ENCODE results near the gene FAR2. TPM values are rescaled to one million over a fixed set of nuclear protein-coding genes. Genes with fewer than 3 reads are reported as not detected.
"Not testable (repeated sequence)": the region's sequence is repeated elsewhere in the genome, so short reads cannot be mapped to it uniquely, and the experiment has no call there.

FAR2 gene
- total RNA-seq, 2 donors from 2014 or later = 4.9 to 8.2 TPM

- not testable (repeated sequence) for DNase-seq (ENCODE audit: low spot score in 2 of 2); H3K9me3 Mint-ChIP-seq; H3K27ac Mint-ChIP-seq; H3K36me3 Mint-ChIP-seq; ATAC-seq
Measured at GRCh38 chr12:29169978-29170377, 20.9 kb downstream of the FAR2 start.

GRCh38 chr12:29170478-29171084 is 21.5 kb downstream of the FAR2 start:
- not testable (repeated sequence) for H3K9me3 Mint-ChIP-seq; ATAC-seq; H3K27ac Mint-ChIP-seq; DNase-seq (ENCODE audit: low spot score in 2 of 2)
- H3K36me3 Mint-ChIP-seq = peaks cover 4 to 12% of the 10 kb centered on the region in 2 donors

- H3K9me3 Mint-ChIP-seq = no peaks in the 10 kb centered on the region
- H3K27ac Mint-ChIP-seq = no peak overlapping the region
- H3K36me3 Mint-ChIP-seq = peaks cover 4 to 12% of the 10 kb centered on the region in 2 donors
- DNase-seq (ENCODE audit: low spot score in 2 of 2) = no peak
- no peak for ATAC-seq
Measured at GRCh38 chr12:29171421-29172258, 22.6 kb downstream of the FAR2 start.

- Mint-ChIP-seq H3K9me3 (no peaks in the 10 kb centered on the region), H3K27ac (no peak overlapping the region), H3K36me3 (peaks cover 4 to 6% of the 10 kb centered on the region in 2 donors)
- ATAC-seq (no peak), DNase-seq (ENCODE audit: low spot score in 2 of 2) (no peak)
Measured at GRCh38 chr12:29176941-29177340, 27.9 kb downstream of the FAR2 start.

GRCh38 chr12:29182247-29182646 is 33.2 kb downstream of the FAR2 start:
- not testable (repeated sequence) for ATAC-seq; H3K36me3 Mint-ChIP-seq; H3K9me3 Mint-ChIP-seq; DNase-seq (ENCODE audit: low spot score in 2 of 2); H3K27ac Mint-ChIP-seq

GRCh38 chr12:29187756-29188155 is 38.7 kb downstream of the FAR2 start:
- peaks cover 0 to 4% of the 10 kb centered on the region in 2 donors for H3K36me3 Mint-ChIP-seq
- DNase-seq (ENCODE audit: low spot score in 2 of 2) (no peak), ATAC-seq (no peak)
- no peak overlapping the region for H3K27ac Mint-ChIP-seq
- peaks cover 6% of the 10 kb centered on the region in 2 donors for H3K9me3 Mint-ChIP-seq

GRCh38 chr12:29191267-29191850 is 42.3 kb downstream of the FAR2 start:
- Mint-ChIP-seq H3K9me3 (no peaks in the 10 kb centered on the region), H3K27ac (no peak overlapping the region), H3K36me3 (no peaks in the 10 kb centered on the region)
- ATAC-seq = no peak
- no peak for DNase-seq (ENCODE audit: low spot score in 2 of 2)

GRCh38 chr12:29198901-29199300 is 49.8 kb downstream of the FAR2 start:
- Mint-ChIP-seq H3K9me3 (peaks cover 0 to 4% of the 10 kb centered on the region in 2 donors), H3K27ac (no peak overlapping the region), H3K36me3 (peaks cover 0 to 6% of the 10 kb centered on the region in 2 donors)
- ATAC-seq (no peak), DNase-seq (ENCODE audit: low spot score in 2 of 2) (no peak)

- Mint-ChIP-seq H3K36me3 (peaks cover 4 to 6% of the 10 kb centered on the region in 2 donors), H3K27ac (no peak overlapping the region)
Measured at GRCh38 chr12:29200586-29200985, 51.5 kb downstream of the FAR2 start.

GRCh38 chr12:29201296-29201695 is 52.2 kb downstream of the FAR2 start:
- Mint-ChIP-seq H3K9me3 (peaks cover 0 to 9% of the 10 kb centered on the region in 2 donors), H3K36me3 (peaks cover 4 to 6% of the 10 kb centered on the region in 2 donors), H3K27ac (no peak overlapping the region)
- ATAC-seq (no peak), DNase-seq (ENCODE audit: low spot score in 2 of 2) (no peak)

More at GRCh38 chr12:29200586-29200985, 51.5 kb downstream of the FAR2 start:
- no peak for ATAC-seq
- no peak for DNase-seq (ENCODE audit: low spot score in 2 of 2)
- peaks cover 0 to 9% of the 10 kb centered on the region in 2 donors for H3K9me3 Mint-ChIP-seq

GRCh38 chr12:29201746-29202145 is 52.7 kb downstream of the FAR2 start:
- no peak for ATAC-seq

GRCh38 chr12:29204521-29204920 is 55.4 kb downstream of the FAR2 start:
- Mint-ChIP-seq H3K9me3 (peaks cover 0 to 9% of the 10 kb centered on the region in 2 donors), H3K36me3 (peaks cover 4 to 6% of the 10 kb centered on the region in 2 donors), H3K27ac (no peak overlapping the region)
- no peak for ATAC-seq
- DNase-seq (ENCODE audit: low spot score in 2 of 2) = no peak

More at GRCh38 chr12:29201746-29202145, 52.7 kb downstream of the FAR2 start:
- Mint-ChIP-seq H3K27ac (no peak overlapping the region), H3K36me3 (peaks cover 4 to 6% of the 10 kb centered on the region in 2 donors), H3K9me3 (peaks cover 0 to 9% of the 10 kb centered on the region in 2 donors)
- DNase-seq (ENCODE audit: low spot score in 2 of 2) = no peak

GRCh38 chr12:29207120-29207519 is 58.0 kb downstream of the FAR2 start:
- ATAC-seq (no peak), DNase-seq (ENCODE audit: low spot score in 2 of 2) (no peak)
- peaks cover 0 to 5% of the 10 kb centered on the region in 2 donors for H3K9me3 Mint-ChIP-seq
- H3K36me3 Mint-ChIP-seq = peaks cover 4 to 6% of the 10 kb centered on the region in 2 donors
- no peak overlapping the region for H3K27ac Mint-ChIP-seq

GRCh38 chr12:29208060-29208459 is 59.0 kb downstream of the FAR2 start:
- ATAC-seq (no peak), DNase-seq (ENCODE audit: low spot score in 2 of 2) (no peak)
- peaks cover 0 to 4% of the 10 kb centered on the region in 2 donors for H3K36me3 Mint-ChIP-seq
- H3K27ac Mint-ChIP-seq = no peak overlapping the region
- peaks cover 0 to 5% of the 10 kb centered on the region in 2 donors for H3K9me3 Mint-ChIP-seq

- no peak for DNase-seq (ENCODE audit: low spot score in 2 of 2)
- Mint-ChIP-seq H3K36me3 (peaks cover 0 to 4% of the 10 kb centered on the region in 2 donors), H3K9me3 (peaks cover 0 to 5% of the 10 kb centered on the region in 2 donors), H3K27ac (no peak overlapping the region)
- no peak for ATAC-seq
Measured at GRCh38 chr12:29208936-29209701, 60.0 kb downstream of the FAR2 start.

- DNase-seq (ENCODE audit: low spot score in 2 of 2) (no peak), ATAC-seq (no peak)
- Mint-ChIP-seq H3K9me3 (no peaks in the 10 kb centered on the region), H3K27ac (no peak overlapping the region), H3K36me3 (no peaks in the 10 kb centered on the region)
Measured at GRCh38 chr12:29211696-29212095, 62.6 kb downstream of the FAR2 start.

Data from activated naive CD4-positive, alpha-beta T cell treated with anti-CD3 and anti-CD28 coated beads, Interleukin-2, amount 50 U/mL, for 72 hours (primary cell).